Stimulated activated CD4-positive, alpha-beta T cell treated with anti-CD3 and anti-CD28 coated beads, Interleukin-2, amount 100 ng/mL, for 4 hours (primary cell): ENCODE measurements around the gene DNAJC15.
"Not testable (repeated sequence)": the region's sequence is repeated elsewhere in the genome, so short reads cannot be mapped to it uniquely, and the experiment has no call there.

ENCODE experiments used
- DNase-seq: peaks from one replicate; pipeline ENCODE4 v3.0.0-alpha.2; 2020; ENCODE audit warnings: low read depth

Gene DNAJC15

GRCh38 chr13:43045302-43045773 is 22.0 kb downstream of the DNAJC15 start:
- DNase-seq = not testable (repeated sequence)

GRCh38 chr13:43046259-43046658 is 22.9 kb downstream of the DNAJC15 start:
- DNase-seq = no peak

- DNase-seq = no peak
Observed at GRCh38 chr13:43054803-43055802, 31.7 kb downstream of the DNAJC15 start.

DNA sequence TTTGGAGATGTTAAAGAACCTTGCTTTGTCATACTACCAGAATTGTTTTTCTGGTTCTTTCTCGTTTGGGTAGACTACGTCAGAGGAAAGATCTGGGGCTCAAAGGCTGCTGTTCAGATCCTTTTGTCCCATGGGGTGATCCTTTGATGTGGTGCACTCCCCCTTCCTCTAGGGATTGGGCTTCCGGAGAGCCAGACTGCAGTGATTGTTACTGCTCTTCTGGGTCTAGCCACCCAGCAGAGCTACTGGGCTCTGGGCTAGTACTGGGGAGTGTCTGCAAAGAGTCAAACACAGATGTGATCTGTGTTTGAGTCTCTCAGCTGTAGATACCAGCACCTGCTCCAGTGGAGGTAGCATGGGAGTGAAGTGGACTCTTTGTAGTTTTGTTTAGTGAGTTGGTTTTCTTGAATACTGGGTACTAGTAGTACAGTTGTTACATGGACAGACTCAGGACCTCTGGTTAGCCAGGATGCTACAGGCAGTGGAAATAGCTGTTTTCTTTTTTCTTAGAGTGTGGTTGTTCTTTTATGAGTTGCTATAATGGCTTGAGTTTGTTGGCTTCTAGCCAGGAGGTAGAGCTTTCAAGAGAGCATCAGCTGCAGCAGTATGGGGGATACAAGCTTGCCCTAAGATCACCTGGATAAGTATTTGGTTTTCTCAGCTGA is 34.4 kb downstream of the DNAJC15 start:
- DNase-seq = peak; percentile 14

- no peak for DNase-seq
Observed at GRCh38 chr13:43058318-43058674, 34.9 kb downstream of the DNAJC15 start.

GRCh38 chr13:43058831-43059230 is 35.4 kb downstream of the DNAJC15 start:
- no peak for DNase-seq

DNA sequence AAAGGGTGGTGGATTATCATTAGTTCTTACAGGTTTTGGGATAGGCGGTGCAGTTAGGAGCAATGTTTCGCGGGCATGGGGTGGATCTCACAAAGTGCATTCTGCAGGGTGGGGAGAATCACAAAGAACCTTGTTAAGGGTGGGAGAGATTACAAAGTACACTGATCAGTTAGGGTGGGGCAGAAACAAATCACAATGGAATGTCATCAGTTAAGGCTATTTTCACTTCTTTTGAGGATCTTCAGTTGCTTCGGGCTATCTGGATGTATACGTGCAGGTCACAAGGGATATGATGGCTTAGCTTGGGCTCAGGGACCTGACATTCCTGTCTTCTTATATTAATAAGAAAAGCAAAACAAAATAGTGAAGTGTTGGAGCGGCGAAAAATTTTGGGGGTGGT is 36.4 kb downstream of the DNAJC15 start:
- DNase-seq = not testable (repeated sequence)

- DNase-seq = not testable (repeated sequence)
Observed at GRCh38 chr13:43060806-43061205, 37.4 kb downstream of the DNAJC15 start.

DNA sequence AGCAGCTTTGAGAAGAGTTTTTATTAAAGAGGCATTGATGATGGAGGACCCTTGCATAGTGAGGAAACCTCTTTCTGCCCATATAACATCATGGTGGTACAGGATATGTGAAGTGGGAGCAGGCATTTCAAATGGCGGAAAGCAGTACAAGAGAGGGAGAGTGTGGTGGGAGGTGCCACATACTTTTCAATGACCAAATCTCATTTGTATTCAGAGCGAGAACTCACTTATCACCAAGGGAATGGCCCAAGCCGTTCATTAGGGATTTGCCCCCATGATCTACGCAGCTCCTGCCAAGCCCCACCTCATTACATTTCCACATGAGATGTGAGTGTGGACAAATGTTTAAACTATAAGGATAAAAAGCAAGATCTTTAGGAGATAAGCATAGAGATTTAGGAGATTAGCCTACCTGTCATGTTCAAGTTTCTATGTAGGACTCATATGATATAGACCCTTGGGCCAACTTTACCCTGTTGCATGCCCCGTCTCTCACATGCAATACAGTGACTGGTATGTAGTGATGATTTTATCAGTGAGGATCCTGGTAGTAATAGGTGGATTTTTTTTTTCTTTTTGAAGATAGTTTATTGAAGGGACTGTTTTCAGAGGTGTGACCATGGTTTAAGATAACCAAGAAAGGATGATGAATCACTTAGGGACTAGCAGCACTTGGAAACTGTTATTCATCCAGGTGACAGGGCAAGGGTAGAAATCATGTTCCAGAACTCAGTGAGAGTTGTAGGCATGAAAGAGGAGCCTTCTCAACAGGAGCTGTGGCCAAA is 38.3 kb downstream of the DNAJC15 start:
- no peak for DNase-seq

- DNase-seq = no peak
Observed at GRCh38 chr13:43071824-43072223, 48.4 kb downstream of the DNAJC15 start.

GRCh38 chr13:43072394-43072793 is 49.0 kb downstream of the DNAJC15 start:
- DNase-seq = no peak

DNA sequence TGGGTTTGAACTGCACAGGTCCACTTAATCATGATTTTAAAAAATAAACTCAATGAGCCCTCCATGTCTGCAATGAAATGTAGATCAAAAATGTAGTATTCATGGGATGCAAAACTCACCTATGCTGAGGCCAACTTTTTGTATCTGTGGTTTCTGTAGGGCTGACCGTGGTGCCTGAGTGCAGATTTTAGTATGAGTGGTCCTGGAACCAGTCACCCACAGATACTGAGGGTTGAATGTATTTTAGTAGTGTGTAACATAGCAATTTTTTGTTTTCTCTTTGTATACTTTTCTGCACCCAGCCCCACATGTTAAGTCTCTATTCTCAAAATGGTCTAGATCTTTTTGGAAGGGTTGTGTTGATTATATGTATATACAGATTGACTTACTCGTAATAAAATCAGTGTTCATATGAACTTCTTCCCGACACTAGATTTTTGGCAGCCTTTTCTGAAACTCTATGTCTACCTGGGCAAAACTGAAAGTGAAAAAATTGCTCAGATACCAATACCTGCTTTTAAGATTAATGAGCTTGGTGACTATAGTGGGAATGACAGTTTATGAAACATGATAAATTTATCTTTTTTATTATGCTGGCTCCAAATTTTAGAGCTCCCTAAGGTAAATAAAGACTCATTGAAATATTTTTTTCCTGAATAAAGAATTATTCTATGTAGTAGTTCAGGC is 51.6 kb downstream of the DNAJC15 start:
- no peak for DNase-seq

- DNase-seq = not testable (repeated sequence)
Observed at GRCh38 chr13:43075511-43075902, 52.1 kb downstream of the DNAJC15 start.

DNA sequence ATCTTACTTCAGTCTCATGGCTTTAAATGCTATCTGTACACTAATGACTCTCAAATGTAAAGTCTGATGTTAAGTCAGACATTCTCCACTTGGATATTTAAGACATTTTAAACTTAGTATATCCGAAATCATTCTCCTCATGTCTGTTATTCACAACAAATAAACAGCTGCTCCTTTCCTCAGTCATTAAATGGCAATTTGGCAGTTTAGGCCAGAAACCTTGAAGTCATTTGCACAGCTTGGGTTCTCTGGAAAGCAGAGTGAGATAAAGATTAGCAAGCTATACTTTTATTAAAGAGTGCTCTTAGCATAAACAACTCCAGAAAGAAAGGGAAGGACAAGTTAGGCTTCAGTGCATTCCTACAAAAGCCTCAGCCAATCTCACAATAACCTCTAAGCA is 53.7 kb downstream of the DNAJC15 start:
- no peak for DNase-seq

DNA sequence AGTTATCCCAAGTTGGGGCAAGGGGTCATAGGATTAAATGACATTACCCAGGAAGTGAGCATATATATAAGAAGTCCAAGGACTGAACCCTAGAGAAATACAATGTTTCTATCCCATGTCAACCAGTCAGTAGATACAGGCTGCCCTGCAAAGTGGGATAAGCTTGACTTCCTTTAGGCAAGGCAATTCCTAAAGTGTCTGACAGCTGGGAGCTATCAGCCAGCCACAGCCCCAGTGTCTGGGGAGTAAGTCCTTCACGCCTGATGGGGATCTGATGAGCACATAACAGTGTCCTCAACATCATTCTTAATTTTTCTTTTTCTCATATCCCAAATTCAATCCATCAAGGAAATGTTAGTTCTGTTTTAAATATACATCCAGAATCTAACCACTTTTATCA is 54.1 kb downstream of the DNAJC15 start:
- no peak for DNase-seq

DNA sequence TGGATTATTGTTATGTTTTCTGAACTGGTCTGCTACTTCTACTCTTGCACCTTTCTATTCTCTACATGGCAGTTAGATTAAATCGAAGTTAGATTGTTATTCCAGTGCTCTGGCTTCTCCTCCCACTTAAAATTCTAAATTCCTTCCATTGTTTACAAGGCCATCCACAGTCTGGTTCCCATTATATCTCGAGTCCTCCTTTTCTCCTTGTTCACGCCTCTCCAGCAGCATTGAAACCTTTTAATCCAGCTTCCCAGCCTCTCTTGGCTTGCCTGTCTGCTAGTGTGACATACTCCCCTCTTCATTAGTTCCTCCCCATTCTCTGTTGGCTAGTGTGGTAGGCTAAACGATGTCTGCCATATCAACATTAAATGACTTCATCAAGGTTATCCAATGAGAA is 54.5 kb downstream of the DNAJC15 start:
- DNase-seq = no peak

- DNase-seq = no peak
Observed at GRCh38 chr13:43078399-43078798, 55.0 kb downstream of the DNAJC15 start.

- DNase-seq = no peak
Observed at GRCh38 chr13:43079392-43079931, 56.1 kb downstream of the DNAJC15 start.

DNA sequence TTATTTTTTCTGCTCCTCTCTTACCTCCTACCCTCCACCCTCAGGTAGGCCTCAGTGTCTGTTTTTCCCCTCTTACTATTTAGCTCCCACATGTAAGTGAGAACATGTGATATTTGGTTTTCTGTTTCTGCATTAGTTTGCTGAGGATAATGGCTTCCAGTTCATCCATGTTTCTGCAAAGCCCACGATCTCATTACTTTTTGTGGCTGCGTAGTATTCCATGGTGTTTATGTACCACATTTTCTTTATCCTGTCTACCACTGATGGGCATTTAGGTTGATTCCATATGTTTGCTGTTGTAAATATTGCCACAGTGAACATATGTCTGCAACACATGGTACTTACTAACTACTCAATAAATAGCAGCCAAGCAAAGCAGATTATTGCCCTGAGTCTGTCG is 56.8 kb downstream of the DNAJC15 start:
- no peak for DNase-seq

- DNase-seq = no peak
Observed at GRCh38 chr13:43081866-43082265, 58.5 kb downstream of the DNAJC15 start.

DNA sequence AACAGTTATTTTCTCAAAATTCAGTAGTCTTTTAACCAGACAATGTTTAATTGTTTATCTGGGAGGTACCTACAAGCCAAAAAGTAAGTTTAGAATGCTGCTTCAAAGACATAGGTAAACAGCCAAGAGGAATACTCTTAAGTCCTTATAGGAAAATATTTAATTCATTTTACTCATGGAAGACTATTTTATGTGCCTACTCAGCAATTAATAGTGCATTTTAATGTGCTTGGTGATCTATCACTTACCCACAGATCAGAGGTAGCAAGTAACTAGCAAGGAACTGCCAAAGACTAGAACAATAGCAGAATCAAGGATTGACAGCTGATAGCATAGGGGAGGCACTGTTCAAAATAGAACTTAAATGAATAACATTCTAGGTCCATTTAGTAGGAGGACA is 60.4 kb downstream of the DNAJC15 start:
- DNase-seq = no peak
